GM12872 (cell line): ENCODE measurements around the gene PRH2.

ENCODE experiments used
- CTCF ChIP-seq: IDR thresholded peaks from 3 replicates; pipeline ENCODE4 v1.5.1; 2011; ENCODE audit warnings: low read depth, mild to moderate bottlenecking, low read length, moderate library complexity; ENCODE audit not compliant: insufficient read depth

The PRH2 gene

GRCh38 chr12:10928746-10929286 lies at the start of gene PRH2:
PRH2 (plus strand) TSS chr12:10929236; CDS start chr12:10929274, 38 bp downstream.
- no peak for TF ChIP-seq CTCF

GRCh38 chr12:10884086-10884725 lies 44.8 kb upstream of the PRH2 start, which contains the start of gene PRH1:
PRH1 (minus strand) TSS chr12:10884255; CDS start chr12:10884217, 38 bp downstream.
- no peak for TF ChIP-seq CTCF

- TF ChIP-seq CTCF: no peak
These were observed 39.8 kb upstream of the PRH2 start for GRCh38 chr12:10889226-10889625.

- no peak for TF ChIP-seq CTCF
These were observed 37.1 kb upstream of the PRH2 start for GRCh38 chr12:10891937-10892336.

- TF ChIP-seq CTCF: no peak
These were observed 32.2 kb upstream of the PRH2 start for GRCh38 chr12:10896854-10897253.

GRCh38 chr12:10900530-10900929 lies 28.5 kb upstream of the PRH2 start:
- TF ChIP-seq CTCF: no peak

GRCh38 chr12:10900972-10901371 lies 28.1 kb upstream of the PRH2 start:
- no peak for TF ChIP-seq CTCF
